ENCODE measurements around the gene ELOVL5.
"Not testable (repeated sequence)": the region's sequence is repeated elsewhere in the genome, so short reads cannot be mapped to it uniquely, and the experiment has no call there.

Gene ELOVL5

GRCh38 chr6:53326372-53327016, 22.3 kb downstream of the ELOVL5 start:
- peak; percentile 27 for DNase-seq

GRCh38 chr6:53325785-53326184, 23.0 kb downstream of the ELOVL5 start:
- no peak for DNase-seq

- peak; percentile 31 for DNase-seq
Measured at GRCh38 chr6:53322188-53323029, 26.3 kb downstream of the ELOVL5 start.

GRCh38 chr6:53321701-53322100, 27.0 kb downstream of the ELOVL5 start:
- DNase-seq = peak; percentile 83

GRCh38 chr6:53320964-53321363, 27.8 kb downstream of the ELOVL5 start:
- no peak for DNase-seq

- DNase-seq = no peak
Measured at GRCh38 chr6:53318429-53318828, 30.3 kb downstream of the ELOVL5 start.

GRCh38 chr6:53317861-53318260, 30.9 kb downstream of the ELOVL5 start:
- DNase-seq = no peak

- DNase-seq = not testable (repeated sequence)
Measured at GRCh38 chr6:53317299-53317698, 31.5 kb downstream of the ELOVL5 start.

GRCh38 chr6:53316142-53316541, 32.6 kb downstream of the ELOVL5 start:
- DNase-seq = no peak

GRCh38 chr6:53315086-53315724, 33.5 kb downstream of the ELOVL5 start:
- DNase-seq = no peak

GRCh38 chr6:53313784-53314400, 34.9 kb downstream of the ELOVL5 start:
- no peak for DNase-seq

GRCh38 chr6:53312355-53312754, 36.4 kb downstream of the ELOVL5 start:
- DNase-seq = no peak

GRCh38 chr6:53311586-53311935, 37.2 kb downstream of the ELOVL5 start:
- no peak for DNase-seq

GRCh38 chr6:53310771-53311585, 37.8 kb downstream of the ELOVL5 start:
- no peak for DNase-seq

GRCh38 chr6:53309901-53310300, 38.8 kb downstream of the ELOVL5 start:
- DNase-seq = no peak

- peak; percentile 80 for DNase-seq
Measured at GRCh38 chr6:53309059-53309900, 39.5 kb downstream of the ELOVL5 start.

GRCh38 chr6:53306819-53307347, 41.9 kb downstream of the ELOVL5 start:
- DNase-seq = peak; percentile 35

GRCh38 chr6:53306217-53306616, 42.5 kb downstream of the ELOVL5 start:
- DNase-seq = not testable (repeated sequence)

GRCh38 chr6:53305506-53306005, 43.2 kb downstream of the ELOVL5 start:
- not testable (repeated sequence) for DNase-seq

- DNase-seq = not testable (repeated sequence)
Measured at GRCh38 chr6:53304953-53305352, 43.8 kb downstream of the ELOVL5 start.
